ENCODE results near the gene FUT7.

FUT7 gene

GRCh38 chr9:137073992-137074399 lies 42.1 kb upstream of the FUT7 start:
- Histone ChIP-seq H3K4me3 (ENCODE audit: low read depth, low read length) (no peak overlapping the region), H3K9me3 (ENCODE audit: control insufficient read depth, insufficient read depth, low read depth, low read length) (no peaks in the 10 kb centered on the region), H3K27me3 (ENCODE audit: control insufficient read depth, insufficient read depth, low read length) (peaks cover 30% of the 10 kb centered on the region), H3K9ac (ENCODE audit: low read length) (no peak overlapping the region), H3K4me1 (ENCODE audit: control insufficient read depth, insufficient read depth, low read length) (peaks cover 35% of the 10 kb centered on the region), H3K36me3 (ENCODE audit: control insufficient read depth, insufficient read depth, low read length) (no peaks in the 10 kb centered on the region), H3K27ac (ENCODE audit: low read depth, low read length) (no peak overlapping the region)

DNA sequence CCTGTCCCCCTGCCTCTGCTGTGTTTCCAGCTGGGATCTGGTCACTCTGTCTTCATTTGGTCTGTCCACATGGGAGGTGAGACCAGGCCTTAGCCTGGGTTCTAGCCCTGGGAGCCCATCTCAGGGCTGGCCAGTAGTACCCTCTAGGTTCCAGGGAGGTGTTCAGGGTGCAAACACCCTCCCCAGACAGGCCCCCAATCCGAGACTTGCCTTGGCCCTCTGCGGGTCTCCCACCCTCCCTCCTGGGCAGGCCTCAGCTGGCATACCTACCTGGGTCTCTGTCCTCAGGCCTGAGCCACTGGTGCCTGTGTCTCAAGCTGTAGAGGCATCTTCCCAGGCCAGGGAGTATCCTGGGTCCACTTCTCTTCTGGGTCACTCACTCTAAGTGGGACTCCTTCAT lies 39.4 kb upstream of the FUT7 start:
- H3K27me3 ChIP-seq (ENCODE audit: control insufficient read depth, insufficient read depth, low read length), result peaks cover 11% of the 10 kb centered on the region; the same call in 1 of the 2 replicates
- no peaks in the 10 kb centered on the region for H3K9me3 ChIP-seq (ENCODE audit: control insufficient read depth, insufficient read depth, low read depth, low read length)
- no peak overlapping the region for H3K27ac ChIP-seq (ENCODE audit: low read depth, low read length)
- H3K9ac ChIP-seq (ENCODE audit: low read length), result no peak overlapping the region
- peaks cover 3% of the 10 kb centered on the region for H3K36me3 ChIP-seq (ENCODE audit: control insufficient read depth, insufficient read depth, low read length)
- H3K4me3 ChIP-seq (ENCODE audit: low read depth, low read length), result peak overlapping the region; percentile 80
- H3K4me1 ChIP-seq (ENCODE audit: control insufficient read depth, insufficient read depth, low read length), result peaks cover 34% of the 10 kb centered on the region

- Histone ChIP-seq H3K9ac (ENCODE audit: low read length) (no peak overlapping the region), H3K4me1 (ENCODE audit: control insufficient read depth, insufficient read depth, low read length) (peaks cover 34% of the 10 kb centered on the region), H3K4me3 (ENCODE audit: low read depth, low read length) (peak overlapping the region; percentile 80), H3K36me3 (ENCODE audit: control insufficient read depth, insufficient read depth, low read length) (peaks cover 7% of the 10 kb centered on the region), H3K27me3 (ENCODE audit: control insufficient read depth, insufficient read depth, low read length) (peaks cover 11% of the 10 kb centered on the region; the same call in 1 of the 2 replicates), H3K9me3 (ENCODE audit: control insufficient read depth, insufficient read depth, low read depth, low read length) (no peaks in the 10 kb centered on the region), H3K27ac (ENCODE audit: low read depth, low read length) (no peak overlapping the region)
Observed at GRCh38 chr9:137070906-137071275, 39.0 kb upstream of the FUT7 start.

- H3K27me3 ChIP-seq (ENCODE audit: control insufficient read depth, insufficient read depth, low read length), result peaks cover 11% of the 10 kb centered on the region; the same call in 1 of the 2 replicates
- H3K4me3 ChIP-seq (ENCODE audit: low read depth, low read length), result peak within 1 kb of the TSS; percentile 80
- no peaks in the 10 kb centered on the region for H3K9me3 ChIP-seq (ENCODE audit: control insufficient read depth, insufficient read depth, low read depth, low read length)
- H3K36me3 ChIP-seq (ENCODE audit: control insufficient read depth, insufficient read depth, low read length), result peaks cover 12% of the 10 kb centered on the region
- H3K27ac ChIP-seq (ENCODE audit: low read depth, low read length), result no peak within 1 kb of the TSS
- H3K9ac ChIP-seq (ENCODE audit: low read length), result peak within 1 kb of the TSS; percentile 69
- H3K4me1 ChIP-seq (ENCODE audit: control insufficient read depth, insufficient read depth, low read length), result peaks cover 33% of the 10 kb centered on the region
Observed at GRCh38 chr9:137070201-137070905, 38.5 kb upstream of the FUT7 start, which contains the start of gene SAPCD2. TSS of gene SAPCD2 (minus strand) at chr9:137070557. CDS start at chr9:137070460, 97 bp downstream.

DNA sequence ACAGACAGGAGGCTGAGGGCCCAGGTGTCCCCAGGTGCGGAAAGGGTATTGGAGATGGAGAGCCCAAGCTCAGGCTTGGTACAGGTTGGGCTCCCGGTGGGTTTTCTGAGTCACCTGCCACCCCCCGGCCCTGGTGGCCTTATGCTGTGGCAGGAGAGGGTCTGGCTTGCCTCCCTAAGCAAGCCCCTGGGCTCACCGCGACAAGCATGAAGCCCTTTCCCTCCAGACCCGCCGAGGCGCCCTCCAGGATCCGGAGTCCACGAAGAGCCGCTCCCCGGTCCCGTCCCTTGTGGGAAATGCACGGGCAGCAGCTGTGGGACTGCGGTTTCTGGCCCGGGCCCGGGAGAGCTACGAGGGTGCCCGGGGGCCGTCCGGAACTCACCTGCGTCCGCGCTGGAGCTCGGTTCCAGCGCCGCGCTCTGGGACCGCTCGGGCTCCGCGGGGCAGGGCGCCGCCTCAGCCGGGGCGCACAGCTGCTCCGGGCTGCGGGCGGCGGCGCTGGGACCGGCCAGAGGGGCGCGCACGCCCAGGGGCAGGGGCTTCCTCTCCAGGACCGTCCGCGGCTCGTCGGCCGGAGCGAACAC lies 37.7 kb upstream of the FUT7 start:
- Histone ChIP-seq H3K27me3 (ENCODE audit: control insufficient read depth, insufficient read depth, low read length) (peaks cover 11% of the 10 kb centered on the region; the same call in 1 of the 2 replicates), H3K4me3 (ENCODE audit: low read depth, low read length) (peak overlapping the region; percentile 80), H3K9me3 (ENCODE audit: control insufficient read depth, insufficient read depth, low read depth, low read length) (no peaks in the 10 kb centered on the region), H3K9ac (ENCODE audit: low read length) (peak overlapping the region; percentile 69), H3K36me3 (ENCODE audit: control insufficient read depth, insufficient read depth, low read length) (peaks cover 18% of the 10 kb centered on the region), H3K4me1 (ENCODE audit: control insufficient read depth, insufficient read depth, low read length) (peaks cover 25% of the 10 kb centered on the region), H3K27ac (ENCODE audit: low read depth, low read length) (no peak overlapping the region)

GRCh38 chr9:137068539-137069507 lies 36.9 kb upstream of the FUT7 start:
- Histone ChIP-seq H3K27me3 (ENCODE audit: control insufficient read depth, insufficient read depth, low read length) (peaks cover 11% of the 10 kb centered on the region; the same call in 1 of the 2 replicates), H3K27ac (ENCODE audit: low read depth, low read length) (no peak overlapping the region), H3K4me1 (ENCODE audit: control insufficient read depth, insufficient read depth, low read length) (peaks cover 26% of the 10 kb centered on the region), H3K4me3 (ENCODE audit: low read depth, low read length) (peak overlapping the region; percentile 80), H3K9ac (ENCODE audit: low read length) (no peak overlapping the region), H3K9me3 (ENCODE audit: control insufficient read depth, insufficient read depth, low read depth, low read length) (no peaks in the 10 kb centered on the region), H3K36me3 (ENCODE audit: control insufficient read depth, insufficient read depth, low read length) (peaks cover 23% of the 10 kb centered on the region)

- peak overlapping the region; percentile 80 for H3K4me3 ChIP-seq (ENCODE audit: low read depth, low read length)
- no peak overlapping the region for H3K9ac ChIP-seq (ENCODE audit: low read length)
- peaks cover 28% of the 10 kb centered on the region for H3K4me1 ChIP-seq (ENCODE audit: control insufficient read depth, insufficient read depth, low read length)
- no peaks in the 10 kb centered on the region for H3K9me3 ChIP-seq (ENCODE audit: control insufficient read depth, insufficient read depth, low read depth, low read length)
- peaks cover 23% of the 10 kb centered on the region for H3K36me3 ChIP-seq (ENCODE audit: control insufficient read depth, insufficient read depth, low read length)
- no peak overlapping the region for H3K27ac ChIP-seq (ENCODE audit: low read depth, low read length)
- peaks cover 11% of the 10 kb centered on the region; the same call in 1 of the 2 replicates for H3K27me3 ChIP-seq (ENCODE audit: control insufficient read depth, insufficient read depth, low read length)
Observed at GRCh38 chr9:137067860-137068538, 36.1 kb upstream of the FUT7 start.

DNA sequence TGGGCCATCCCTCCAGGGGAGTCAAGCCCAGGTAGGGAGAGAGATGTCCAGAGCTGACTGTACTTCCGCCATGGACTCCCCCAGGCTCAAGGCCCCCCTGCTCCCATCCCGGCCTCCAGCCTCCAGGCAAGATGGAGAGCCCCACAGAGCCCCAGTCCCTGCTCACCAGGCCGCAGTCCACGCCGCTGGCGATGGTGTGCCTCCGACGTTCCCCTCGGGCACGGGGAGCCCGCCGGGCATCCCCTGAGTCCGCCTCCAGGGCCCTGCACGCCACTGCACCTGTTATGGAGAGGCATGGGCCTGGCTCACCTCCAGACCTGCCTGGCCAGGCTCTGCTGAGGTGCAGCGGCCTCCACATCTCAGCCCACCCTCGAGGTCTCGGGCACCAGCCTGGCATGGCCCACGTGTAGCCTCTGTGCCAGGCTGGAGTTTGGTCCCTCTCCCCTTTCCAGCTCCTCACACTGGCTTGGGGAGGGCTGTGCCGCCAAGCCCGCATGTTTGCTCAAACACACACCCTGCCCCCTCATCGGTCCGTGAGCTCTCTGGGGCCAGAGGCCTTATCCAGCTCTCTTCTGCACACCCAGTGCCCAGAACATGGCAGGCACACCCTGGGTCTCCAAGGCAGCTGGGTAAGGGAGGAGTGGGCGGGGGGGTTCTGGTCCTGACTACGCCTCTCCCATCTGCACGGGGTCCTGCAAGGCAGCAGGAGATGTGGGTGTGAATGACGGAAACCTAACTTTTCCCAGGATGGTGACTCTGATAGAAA lies 34.4 kb upstream of the FUT7 start:
- H3K4me1 ChIP-seq (ENCODE audit: control insufficient read depth, insufficient read depth, low read length), result peaks cover 27% of the 10 kb centered on the region

DNA sequence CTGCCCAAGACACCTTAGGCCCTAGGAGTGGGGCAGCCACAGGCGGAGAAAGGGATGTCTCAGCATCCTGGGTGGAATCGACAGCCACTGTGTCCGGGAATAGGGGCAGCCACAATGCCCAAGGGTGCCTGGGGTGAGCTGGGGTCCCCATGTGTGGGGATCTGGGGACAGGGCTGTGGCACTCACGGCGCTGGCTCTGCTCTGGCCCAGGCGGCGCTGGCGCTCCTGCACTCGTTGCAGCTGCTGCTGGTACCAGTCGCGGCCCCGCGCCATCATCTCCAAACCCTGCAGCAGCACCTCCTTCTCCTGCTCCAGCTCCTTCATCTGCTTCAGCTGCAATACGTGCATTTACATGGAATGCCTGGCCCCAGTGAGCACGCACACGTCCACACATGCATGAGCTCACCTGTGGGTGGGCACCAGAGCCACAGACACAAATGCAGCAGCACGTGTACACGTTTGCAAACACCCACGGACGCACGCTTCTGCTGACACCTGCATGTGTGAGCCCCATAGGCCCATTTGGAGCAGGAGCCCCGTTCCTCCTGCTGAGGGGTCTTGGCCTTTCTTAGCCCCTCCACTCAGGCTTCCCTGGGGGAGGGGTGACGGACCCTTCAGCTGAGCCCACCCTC lies 33.6 kb upstream of the FUT7 start:
- Histone ChIP-seq H3K9me3 (ENCODE audit: control insufficient read depth, insufficient read depth, low read depth, low read length) (no peaks in the 10 kb centered on the region), H3K9ac (ENCODE audit: low read length) (no peak overlapping the region), H3K27ac (ENCODE audit: low read depth, low read length) (no peak overlapping the region), H3K4me3 (ENCODE audit: low read depth, low read length) (no peak overlapping the region), H3K4me1 (ENCODE audit: control insufficient read depth, insufficient read depth, low read length) (peaks cover 20% of the 10 kb centered on the region), H3K27me3 (ENCODE audit: control insufficient read depth, insufficient read depth, low read length) (peaks cover 11% of the 10 kb centered on the region; the same call in 1 of the 2 replicates), H3K36me3 (ENCODE audit: control insufficient read depth, insufficient read depth, low read length) (peaks cover 23% of the 10 kb centered on the region)

More for the DNA sequence above, 34.4 kb upstream of the FUT7 start:
- H3K9ac ChIP-seq (ENCODE audit: low read length), result no peak overlapping the region
- H3K4me3 ChIP-seq (ENCODE audit: low read depth, low read length), result no peak overlapping the region
- H3K27ac ChIP-seq (ENCODE audit: low read depth, low read length), result no peak overlapping the region
- H3K27me3 ChIP-seq (ENCODE audit: control insufficient read depth, insufficient read depth, low read length), result peaks cover 11% of the 10 kb centered on the region; the same call in 1 of the 2 replicates
- no peaks in the 10 kb centered on the region for H3K9me3 ChIP-seq (ENCODE audit: control insufficient read depth, insufficient read depth, low read depth, low read length)
- peaks cover 23% of the 10 kb centered on the region for H3K36me3 ChIP-seq (ENCODE audit: control insufficient read depth, insufficient read depth, low read length)

All from HUES6 (cell line).